Measurements from ENCODE around the gene CALHM1.

The CALHM1 gene

DNA sequence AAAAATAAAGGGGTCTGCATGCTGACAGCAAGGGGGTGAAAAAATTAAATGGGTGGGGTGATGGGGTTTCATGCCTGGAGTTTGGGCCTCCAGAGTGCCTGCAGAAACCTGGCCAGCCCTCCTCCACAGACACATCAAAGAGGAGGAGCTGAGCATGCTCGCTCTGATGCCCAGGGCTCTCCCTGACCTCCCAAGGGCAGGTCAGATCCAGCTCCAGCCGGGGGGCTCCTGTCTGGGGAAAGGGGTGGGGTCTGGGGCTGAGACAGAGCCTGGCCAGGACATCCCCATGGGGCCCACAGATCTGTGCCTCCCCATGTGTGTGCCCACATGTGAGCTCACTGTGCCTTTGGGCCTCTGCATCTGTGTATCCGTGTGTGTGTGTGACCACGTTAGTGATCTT, 915 bp upstream of the CALHM1 start:
- DNase-seq (ENCODE audit: extremely low read depth, low read depth) = no peak
- TF ChIP-seq, protein P1, sequence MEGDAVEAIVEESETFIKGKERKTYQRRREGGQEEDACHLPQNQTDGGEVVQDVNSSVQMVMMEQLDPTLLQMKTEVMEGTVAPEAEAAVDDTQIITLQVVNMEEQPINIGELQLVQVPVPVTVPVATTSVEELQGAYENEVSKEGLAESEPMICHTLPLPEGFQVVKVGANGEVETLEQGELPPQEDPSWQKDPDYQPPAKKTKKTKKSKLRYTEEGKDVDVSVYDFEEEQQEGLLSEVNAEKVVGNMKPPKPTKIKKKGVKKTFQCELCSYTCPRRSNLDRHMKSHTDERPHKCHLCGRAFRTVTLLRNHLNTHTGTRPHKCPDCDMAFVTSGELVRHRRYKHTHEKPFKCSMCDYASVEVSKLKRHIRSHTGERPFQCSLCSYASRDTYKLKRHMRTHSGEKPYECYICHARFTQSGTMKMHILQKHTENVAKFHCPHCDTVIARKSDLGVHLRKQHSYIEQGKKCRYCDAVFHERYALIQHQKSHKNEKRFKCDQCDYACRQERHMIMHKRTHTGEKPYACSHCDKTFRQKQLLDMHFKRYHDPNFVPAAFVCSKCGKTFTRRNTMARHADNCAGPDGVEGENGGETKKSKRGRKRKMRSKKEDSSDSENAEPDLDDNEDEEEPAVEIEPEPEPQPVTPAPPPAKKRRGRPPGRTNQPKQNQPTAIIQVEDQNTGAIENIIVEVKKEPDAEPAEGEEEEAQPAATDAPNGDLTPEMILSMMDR (IDR thresholded peaks at IDR 0.05; ENCODE audit: low read depth, low read length) = no peak

DNA sequence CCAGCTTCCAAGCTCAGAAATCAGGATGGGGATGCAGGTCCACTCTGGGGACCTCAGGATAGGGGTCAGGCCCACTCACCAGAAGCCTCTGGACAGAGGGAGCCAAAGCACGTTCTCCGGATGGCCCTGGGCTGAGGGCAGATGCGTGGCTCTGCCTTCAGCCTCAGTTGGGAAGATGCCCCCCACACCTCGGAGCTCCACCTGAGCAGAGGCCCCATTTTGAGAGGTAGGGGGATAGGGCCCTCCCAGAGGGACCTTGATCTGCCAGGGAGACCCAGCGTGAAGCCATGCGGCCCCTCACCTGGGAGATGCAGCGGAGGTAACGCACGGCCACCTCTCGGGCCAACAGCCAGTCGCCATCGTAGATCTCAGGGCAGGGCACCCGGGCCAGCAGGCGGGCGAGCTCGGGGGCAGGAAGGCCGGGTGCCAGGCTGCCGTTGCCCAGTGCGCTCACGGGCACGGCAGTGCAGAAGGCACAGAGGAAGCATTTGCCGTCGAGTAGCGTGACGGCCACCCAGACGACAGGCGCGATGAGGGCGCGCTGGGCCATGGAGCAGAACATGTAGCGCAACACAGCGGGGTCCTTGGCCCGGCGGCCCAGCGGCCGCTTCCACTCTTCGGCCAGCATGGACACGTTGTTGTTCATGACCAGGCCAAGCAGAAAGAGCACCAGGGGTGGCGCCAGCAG, 660 bp downstream of the CALHM1 start:
- TF ChIP-seq, protein P1 (IDR thresholded peaks at IDR 0.05; ENCODE audit: low read depth, low read length) = no peak
- no peak for DNase-seq (ENCODE audit: extremely low read depth, low read depth)

DNA sequence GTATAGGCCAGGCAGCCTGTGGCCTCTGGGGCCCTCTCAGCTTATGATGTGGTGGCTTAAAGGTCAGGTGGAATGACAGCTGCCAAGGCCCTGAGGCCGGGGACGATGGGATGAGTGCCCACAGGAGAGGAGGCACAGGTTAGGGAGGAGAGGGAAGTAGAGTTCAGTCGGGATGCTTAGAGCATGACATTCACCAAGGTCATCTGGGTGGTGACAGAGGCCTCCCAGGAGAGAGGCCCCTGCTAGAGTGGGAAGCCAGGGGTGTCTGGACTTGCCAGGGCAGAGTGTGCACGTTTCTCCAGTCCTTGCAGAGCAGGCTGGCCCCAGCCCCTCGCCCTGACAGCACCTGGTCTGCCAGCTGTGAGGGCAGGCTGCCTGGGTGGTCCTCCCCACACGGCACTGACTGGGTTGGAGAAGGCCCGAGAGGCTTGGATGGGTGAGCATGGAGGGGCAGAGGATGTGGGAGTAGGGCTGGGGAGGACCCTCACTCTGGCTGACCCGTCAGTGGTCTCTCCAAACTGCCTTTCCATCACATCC, 1.5 kb downstream of the CALHM1 start:
- no peak for DNase-seq (ENCODE audit: extremely low read depth, low read depth)
- TF ChIP-seq, protein P1 (IDR thresholded peaks at IDR 0.05; ENCODE audit: low read depth, low read length) = no peak

DNA sequence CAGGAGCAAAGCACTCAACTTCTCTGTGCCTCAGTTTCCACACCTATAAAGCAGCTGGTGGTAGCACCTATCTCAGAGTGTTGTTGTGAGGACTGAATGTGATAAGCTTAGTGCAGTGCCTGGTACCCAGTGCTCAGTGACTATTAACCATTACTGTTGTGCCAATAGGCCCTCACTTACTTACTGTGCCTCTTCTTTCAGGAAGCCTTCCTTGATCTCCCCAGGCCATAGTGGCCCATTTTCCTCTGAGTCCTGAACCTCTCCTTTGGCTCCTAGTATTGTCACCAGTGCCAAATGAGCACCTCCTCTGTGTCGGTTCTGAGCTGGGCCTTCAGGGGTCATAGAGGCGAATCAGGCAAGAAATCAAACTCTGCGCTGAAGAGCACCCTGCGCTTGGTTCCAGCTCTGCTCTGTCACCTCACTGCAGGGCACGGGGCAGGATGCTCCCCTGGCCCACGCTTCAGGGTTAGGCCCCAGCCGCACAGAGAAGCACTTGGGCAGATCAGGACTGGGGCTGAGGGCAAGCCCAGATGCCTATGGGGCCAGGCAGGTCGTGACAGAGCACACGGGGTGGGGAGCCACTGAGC, 2.5 kb downstream of the CALHM1 start:
- TF ChIP-seq, protein P1 (IDR thresholded peaks at IDR 0.05; ENCODE audit: low read depth, low read length) = no peak
- no peak for DNase-seq (ENCODE audit: extremely low read depth, low read depth)

DNA sequence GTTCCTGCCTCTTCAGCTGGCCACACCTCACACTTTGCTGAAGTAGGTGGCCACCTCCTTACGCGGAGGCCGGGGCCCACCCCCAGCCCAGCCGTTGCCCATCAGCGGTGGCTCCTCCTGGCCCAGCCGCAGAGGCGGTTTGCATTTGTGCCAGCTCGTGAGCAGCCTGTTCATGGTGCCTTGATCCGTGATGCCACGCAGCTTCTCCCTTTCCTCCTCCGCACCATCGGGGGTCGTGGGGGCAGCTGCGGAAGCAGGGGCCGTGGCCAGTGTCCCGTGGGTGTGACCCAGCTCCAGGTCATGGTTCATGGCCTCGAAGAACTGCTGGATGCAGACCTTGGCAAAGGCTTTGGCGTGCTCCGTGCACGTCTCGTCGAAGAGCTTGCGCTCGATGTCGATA, 3.5 kb downstream of the CALHM1 start:
- no peak for DNase-seq (ENCODE audit: extremely low read depth, low read depth)
- TF ChIP-seq, protein P1 (IDR thresholded peaks at IDR 0.05; ENCODE audit: low read depth, low read length) = no peak

DNA sequence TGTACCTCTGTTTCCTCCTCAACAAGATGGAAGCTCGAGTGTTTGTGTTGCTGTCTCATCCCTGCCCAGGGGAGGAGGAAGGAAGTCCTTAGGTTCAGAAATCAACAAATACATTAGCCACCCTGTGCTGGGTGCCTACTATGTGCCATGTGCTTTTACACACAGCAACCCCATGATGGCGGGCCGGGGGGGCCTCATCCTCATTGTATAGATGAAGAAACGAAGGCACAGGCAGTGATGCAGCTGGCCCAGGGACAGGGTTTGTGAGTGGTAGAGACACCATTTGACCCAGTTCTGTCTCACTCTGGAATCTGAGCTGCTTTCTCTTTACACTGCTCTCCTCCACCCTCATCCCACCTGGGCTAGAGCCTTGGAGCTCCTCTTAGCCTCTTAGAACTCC, 4.7 kb downstream of the CALHM1 start:
- DNase-seq (ENCODE audit: extremely low read depth, low read depth) = no peak
- TF ChIP-seq, protein P1 (IDR thresholded peaks at IDR 0.05; ENCODE audit: low read depth, low read length) = no peak

DNA sequence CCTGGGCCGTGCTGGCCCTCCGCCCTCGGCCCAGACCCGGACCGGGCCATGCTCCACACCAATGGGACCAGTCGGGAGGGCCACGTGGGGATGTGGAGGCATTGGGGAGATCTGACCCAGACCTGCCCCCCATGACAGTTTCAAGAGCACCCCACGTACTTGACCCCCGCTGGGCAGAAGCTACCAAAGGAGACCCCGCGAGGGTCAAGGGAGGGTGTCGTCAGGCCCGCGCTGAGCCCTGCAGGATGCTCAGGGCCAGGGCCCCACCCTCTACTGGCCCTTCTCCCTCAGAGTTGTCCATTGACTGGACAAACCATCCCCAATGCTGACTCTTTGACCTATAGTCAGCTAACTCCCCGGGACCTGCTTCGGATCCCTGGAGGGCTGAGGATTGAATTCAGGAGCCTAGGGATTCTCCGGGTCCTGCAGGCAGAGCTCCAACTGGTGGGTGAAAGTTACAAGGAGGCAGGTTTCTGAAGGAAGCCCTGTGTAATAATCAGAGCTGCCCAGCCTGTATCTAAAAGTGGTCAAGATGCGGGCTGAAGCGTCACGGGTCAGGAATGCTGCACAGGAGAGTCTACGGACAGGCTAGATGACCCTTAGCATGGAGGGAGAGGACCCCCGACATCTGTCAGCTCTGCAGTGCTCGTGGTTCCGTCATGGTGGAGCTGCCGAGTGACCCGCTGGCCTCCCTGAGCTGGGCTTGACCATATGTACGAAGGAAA, 6.0 kb downstream of the CALHM1 start:
- DNase-seq (ENCODE audit: extremely low read depth, low read depth) = no peak
- TF ChIP-seq, protein P1 (IDR thresholded peaks at IDR 0.05; ENCODE audit: low read depth, low read length) = no peak
